IMR-90 (cell line): ENCODE results near the gene SLC6A6.

ENCODE experiments used
- BHLHE40 ChIP-seq: fragments of 150-350 bp; IDR thresholded peaks from 2 replicates; pipeline ENCODE4 v1.6.1; 2016; ENCODE audit warnings: mild to moderate bottlenecking, low read depth, low read length
- CEBPB ChIP-seq: IDR thresholded peaks from 2 replicates; pipeline ENCODE4 v1.6.1; 2012; ENCODE audit warnings: low read depth, low read length, improper control_type of control experiment
- CTCF ChIP-seq: conservative IDR thresholded peaks from 2 replicates; pipeline ENCODE4 v1.5.1; 2012; ENCODE audit warnings: mild to moderate bottlenecking, low read depth, low read length, improper control_type of control experiment
- FOS ChIP-seq: fragments of 150-350 bp; IDR thresholded peaks from 2 replicates; pipeline ENCODE4 v1.6.1; 2016; ENCODE audit warnings: low read depth, low read length
- MAFK ChIP-seq: IDR thresholded peaks from 2 replicates; pipeline ENCODE4 v1.6.1; 2012; ENCODE audit warnings: low read depth, low read length, improper control_type of control experiment
- MXI1 ChIP-seq: IDR thresholded peaks from 2 replicates; pipeline ENCODE4 v1.6.1; 2012; ENCODE audit warnings: low read depth, mild to moderate bottlenecking, low read length, moderate library complexity, borderline replicate concordance
- POLR2A ChIP-seq: IDR thresholded peaks from 2 replicates; pipeline ENCODE4 v1.6.1; 2012; ENCODE audit warnings: mild to moderate bottlenecking, low read depth, low read length
- RAD21 ChIP-seq: IDR thresholded peaks from 2 replicates; pipeline ENCODE4 v1.6.1; 2012; ENCODE audit warnings: low read length, improper control_type of control experiment
- USF2 ChIP-seq: fragments of 150-350 bp; IDR thresholded peaks from 2 replicates; pipeline ENCODE4 v1.6.1; 2017; ENCODE audit warnings: mild to moderate bottlenecking, antibody characterized with exemption, low read length, low read depth

GRCh38 chr3:14398797-14399106, 3.7 kb upstream of the SLC6A6 start:
- TF ChIP-seq CTCF (no peak), POLR2A (no peak), FOS (no peak), MAFK (no peak), CEBPB (no peak), RAD21 (no peak), MXI1 (no peak), USF2 (no peak), BHLHE40 (no peak)
